Pons (tissue), 1 donor: ENCODE measurements around the gene CCDC34.

ENCODE experiments used
- DNase-seq: peaks from one replicate; pipeline ENCODE4 v3.0.0-alpha.2; 2016; ENCODE audit warnings: low spot score

Gene CCDC34

DNA sequence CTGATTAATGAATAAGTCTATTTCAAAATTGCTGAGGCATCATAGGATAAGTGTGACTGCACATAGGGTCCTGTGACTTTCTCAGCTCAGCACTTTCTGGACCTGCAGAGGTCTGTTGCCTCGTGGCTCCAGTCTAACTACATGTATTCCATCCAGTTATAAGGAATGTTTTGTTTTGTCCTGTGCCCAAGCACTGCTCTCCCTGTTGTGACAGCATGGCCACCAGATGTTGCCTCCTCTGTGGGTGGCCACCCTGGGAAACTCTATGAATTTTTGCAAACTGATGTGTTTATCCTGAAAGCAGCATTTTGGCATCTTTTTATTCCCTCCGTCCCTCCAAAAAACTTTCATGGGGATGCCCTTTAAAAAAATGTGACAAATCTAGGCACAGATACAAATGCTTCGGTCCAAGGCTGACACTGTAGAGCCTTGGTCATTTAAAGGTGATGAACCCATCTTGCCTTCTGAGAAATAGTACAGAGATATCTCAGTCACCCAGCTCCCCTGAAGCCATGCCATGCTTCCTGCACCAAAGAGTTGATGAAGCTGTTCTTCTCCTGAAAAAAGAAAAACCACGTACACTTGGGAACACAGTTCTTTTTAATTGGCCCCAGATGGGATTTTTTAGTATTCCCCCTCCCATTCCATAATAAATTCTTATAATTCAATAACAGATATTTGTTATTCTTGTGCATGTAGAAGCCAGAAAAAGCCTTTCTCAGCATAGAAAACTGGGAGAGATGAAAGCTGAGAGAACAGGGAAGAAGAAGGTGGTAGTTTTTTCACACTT lies 72.6 kb downstream of the CCDC34 start:
- no peak for DNase-seq
